Karpas-422 (cell line): Measurements from ENCODE around the gene C8G. TPM values are rescaled to one million over a fixed set of nuclear protein-coding genes. Genes with fewer than 3 reads are reported as not detected.

Experiments used
- DNase-seq: peaks from one replicate; pipeline ENCODE4 v3.0.0-alpha.2; 2015
- H2AFZ ChIP-seq: fragments of 200-600 bp; sonication (generic); 2 replicates; pipeline ENCODE4 v1.6.1; 2014; ENCODE audit warnings: antibody characterized with exemption, low read length, mixed read lengths
- H3K27ac ChIP-seq: fragments of 200-600 bp; sonication (generic); 2 replicates; pipeline ENCODE4 v1.5.1; 2014; ENCODE audit warnings: mild to moderate bottlenecking, low read length, moderate library complexity
- H3K27me3 ChIP-seq: fragments of 200-600 bp; sonication (generic); 2 replicates; pipeline ENCODE4 v1.6.1; 2014; ENCODE audit warnings: low read length, mixed read lengths
- H3K36me3 ChIP-seq: fragments of 200-600 bp; sonication (generic); 2 replicates; pipeline ENCODE4 v1.6.1; 2014; ENCODE audit warnings: low read length, mixed read lengths; ENCODE audit not compliant: insufficient read depth
- H3K4me1 ChIP-seq: fragments of 200-600 bp; sonication (generic); 2 replicates; pipeline ENCODE4 v1.6.1; 2014; ENCODE audit warnings: mild to moderate bottlenecking, low read length, mixed read lengths
- H3K4me2 ChIP-seq: fragments of 200-600 bp; sonication (generic); 2 replicates; pipeline ENCODE4 v1.6.1; 2014; ENCODE audit warnings: low read length, low read depth, mild to moderate bottlenecking; ENCODE audit not compliant: poor library complexity, severe bottlenecking
- H3K4me3 ChIP-seq: fragments of 200-600 bp; sonication (generic); 2 replicates; pipeline ENCODE4 v1.5.1; 2014; ENCODE audit warnings: mild to moderate bottlenecking, antibody characterized with exemption, low read length, mixed read lengths
- H3K79me2 ChIP-seq: fragments of 200-600 bp; sonication (generic); 2 replicates; pipeline ENCODE4 v1.6.1; 2014; ENCODE audit warnings: mild to moderate bottlenecking, low read length, mixed read lengths
- H3K9ac ChIP-seq: fragments of 200-600 bp; sonication (generic); 2 replicates; pipeline ENCODE4 v1.6.0; 2014; ENCODE audit warnings: low read length
- H3K9me2 ChIP-seq: fragments of 200-600 bp; sonication (generic), shearing (Covaris generic); replicated peaks from 2 replicates; pipeline ENCODE4 v1.6.0; 2014; ENCODE audit warnings: mild to moderate bottlenecking, low read length, moderate library complexity; ENCODE audit not compliant: insufficient read depth
- H3K9me3 ChIP-seq: fragments of 300-700, 200-600 bp; sonication (generic); 2 replicates; pipeline ENCODE4 v1.6.1; 2014; ENCODE audit warnings: low read length, mixed read lengths
- H4K20me1 ChIP-seq: fragments of 200-600 bp; sonication (generic); 2 replicates; pipeline ENCODE4 v1.6.1; 2014; ENCODE audit warnings: mild to moderate bottlenecking, antibody characterized with exemption, low read length, low read depth; ENCODE audit not compliant: insufficient read depth
- total RNA-seq: library from RNA; depleted of rRNA; stranded (reverse); fragments of >200 nt; shearing (Covaris generic); gene quantifications from 2 replicates; pipeline ENCODE4 v1.2.3, GENCODE V29; 2014; ENCODE audit warnings: low replicate concordance

C8G gene
- total RNA-seq, 1 experiment from 2014 or later: not detected

DNA sequence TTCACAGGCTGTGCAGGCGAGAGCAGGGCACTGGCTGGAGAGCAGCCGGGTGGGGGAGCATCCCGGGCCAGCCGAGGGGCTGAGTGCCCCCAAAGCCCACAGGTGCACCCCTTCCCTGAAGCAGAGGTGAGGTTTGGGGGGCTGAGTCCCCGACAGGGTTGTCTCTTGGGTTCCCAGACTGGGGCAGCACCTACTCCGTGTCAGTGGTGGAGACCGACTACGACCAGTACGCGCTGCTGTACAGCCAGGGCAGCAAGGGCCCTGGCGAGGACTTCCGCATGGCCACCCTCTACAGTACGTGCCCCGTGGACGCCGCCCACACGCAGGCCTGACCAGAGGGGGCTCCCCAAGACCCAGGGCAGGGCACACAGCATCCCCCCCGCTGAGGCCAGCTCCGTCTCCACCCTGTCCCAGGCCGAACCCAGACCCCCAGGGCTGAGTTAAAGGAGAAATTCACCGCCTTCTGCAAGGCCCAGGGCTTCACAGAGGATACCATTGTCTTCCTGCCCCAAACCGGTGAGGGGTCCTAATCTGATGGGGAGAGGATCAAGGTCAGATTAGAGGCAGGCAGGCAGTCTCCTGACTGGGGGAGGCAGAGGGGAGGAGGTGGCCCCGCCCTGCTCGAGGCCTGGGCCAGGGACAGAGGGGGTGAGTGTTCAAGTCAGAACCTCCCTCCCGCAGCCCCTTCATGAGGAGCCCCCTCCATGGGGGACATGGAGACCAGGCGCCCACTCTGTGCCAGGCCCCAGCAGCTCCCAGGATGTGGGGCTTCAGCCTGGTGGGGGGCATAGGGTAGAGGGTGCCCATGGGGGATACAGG is 34.9 kb downstream of the C8G start:
- no peak for DNase-seq
- Histone ChIP-seq H3K9me3 (no peaks in the 10 kb centered on the region), H3K27me3 (no peaks in the 10 kb centered on the region), H3K4me1 (no peaks in the 10 kb centered on the region), H3K27ac (no peak overlapping the region), H3K9ac (no peak overlapping the region), H3K79me2 (no peaks in the 10 kb centered on the region), H3K4me3 (no peak overlapping the region), H3K9me2 (no peaks in the 10 kb centered on the region), H4K20me1 (no peaks in the 10 kb centered on the region), H2AFZ (no peak overlapping the region), H3K4me2 (no peak overlapping the region), H3K36me3 (no peaks in the 10 kb centered on the region)

DNA sequence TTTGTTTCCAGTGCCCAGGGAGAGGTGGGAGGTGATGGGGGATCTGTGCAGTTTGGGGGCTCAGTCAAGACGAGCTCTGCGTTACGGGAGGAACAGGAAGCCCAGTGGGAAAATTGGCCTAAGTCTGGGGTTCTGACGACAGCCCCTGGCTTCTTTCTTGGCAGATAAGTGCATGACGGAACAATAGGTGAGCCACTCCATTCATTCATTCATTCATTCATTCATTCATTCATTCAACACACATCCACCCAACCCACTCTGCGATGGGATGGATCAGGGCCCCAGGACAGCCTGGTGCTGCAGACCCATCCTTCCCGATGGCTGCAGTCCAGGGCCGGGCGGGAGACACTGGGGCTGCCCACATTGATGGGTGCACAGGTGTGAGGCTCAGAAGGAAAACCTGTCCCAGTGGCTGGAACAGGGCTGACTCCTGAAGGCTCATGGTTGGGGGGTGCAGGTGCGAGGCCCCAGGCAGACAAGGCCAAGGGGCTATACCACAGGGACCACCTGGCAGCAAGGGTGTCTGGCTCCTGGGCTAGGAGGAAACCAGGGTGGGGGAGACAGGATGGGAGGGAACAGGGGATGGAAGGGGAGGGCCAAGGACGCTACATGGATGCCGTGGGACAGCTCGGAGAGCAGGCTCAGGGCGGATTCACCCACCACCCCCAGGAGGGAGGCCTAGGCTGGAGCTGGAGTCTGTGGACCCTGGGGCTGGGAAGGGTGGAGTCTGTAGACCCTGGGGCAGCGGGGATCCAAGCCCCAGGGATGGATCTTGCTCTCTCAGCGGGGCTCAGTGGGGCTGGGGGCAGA is 35.8 kb downstream of the C8G start:
- H3K27me3 ChIP-seq: no peaks in the 10 kb centered on the region
- no peaks in the 10 kb centered on the region for H3K36me3 ChIP-seq
- no peaks in the 10 kb centered on the region for H3K9me3 ChIP-seq
- DNase-seq: no peak
- H3K9me2 ChIP-seq: no peaks in the 10 kb centered on the region
- no peaks in the 10 kb centered on the region for H3K79me2 ChIP-seq
- no peaks in the 10 kb centered on the region for H4K20me1 ChIP-seq
- H3K4me3 ChIP-seq: no peak overlapping the region
- H3K4me1 ChIP-seq: no peaks in the 10 kb centered on the region
- no peak overlapping the region for H3K9ac ChIP-seq
- H3K4me2 ChIP-seq: no peak overlapping the region
- no peak overlapping the region for H2AFZ ChIP-seq
- no peak overlapping the region for H3K27ac ChIP-seq

DNA sequence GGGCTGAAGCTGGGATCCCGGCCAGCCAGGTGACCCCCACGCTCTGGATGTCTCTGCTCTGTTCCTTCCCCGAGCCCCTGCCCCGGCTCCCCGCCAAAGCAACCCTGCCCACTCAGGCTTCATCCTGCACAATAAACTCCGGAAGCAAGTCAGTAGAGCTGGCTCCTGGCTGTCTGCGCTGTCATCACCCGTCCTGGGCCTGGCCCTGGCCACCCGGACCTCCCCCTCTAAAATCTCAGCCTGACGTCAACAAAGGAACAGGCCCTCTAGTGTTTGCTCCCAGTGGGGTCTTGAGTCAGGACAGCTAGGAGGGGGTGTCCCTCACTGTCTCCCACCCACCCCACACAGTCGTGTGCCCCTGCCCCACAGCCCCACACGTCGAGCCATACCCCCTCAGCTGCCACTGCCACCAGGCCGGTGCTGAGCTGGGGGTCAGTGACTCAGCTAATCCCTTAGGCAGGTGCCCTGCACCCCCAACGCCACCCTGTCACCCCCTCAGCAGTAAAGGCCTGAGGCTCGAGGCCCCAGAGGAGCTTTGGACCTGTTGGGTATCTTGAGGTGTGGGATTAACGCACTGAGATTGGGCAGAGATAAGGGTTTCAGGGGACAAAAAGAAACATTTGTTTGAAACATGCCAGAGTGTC is 36.7 kb downstream of the C8G start:
- Histone ChIP-seq H3K9me3 (no peaks in the 10 kb centered on the region), H3K9ac (no peak overlapping the region), H3K27ac (no peak overlapping the region), H3K4me3 (no peak overlapping the region), H3K4me1 (no peaks in the 10 kb centered on the region), H4K20me1 (no peaks in the 10 kb centered on the region), H3K27me3 (no peaks in the 10 kb centered on the region), H3K79me2 (no peaks in the 10 kb centered on the region), H2AFZ (no peak overlapping the region), H3K4me2 (no peak overlapping the region), H3K36me3 (no peaks in the 10 kb centered on the region), H3K9me2 (no peaks in the 10 kb centered on the region)
- DNase-seq: no peak

DNA sequence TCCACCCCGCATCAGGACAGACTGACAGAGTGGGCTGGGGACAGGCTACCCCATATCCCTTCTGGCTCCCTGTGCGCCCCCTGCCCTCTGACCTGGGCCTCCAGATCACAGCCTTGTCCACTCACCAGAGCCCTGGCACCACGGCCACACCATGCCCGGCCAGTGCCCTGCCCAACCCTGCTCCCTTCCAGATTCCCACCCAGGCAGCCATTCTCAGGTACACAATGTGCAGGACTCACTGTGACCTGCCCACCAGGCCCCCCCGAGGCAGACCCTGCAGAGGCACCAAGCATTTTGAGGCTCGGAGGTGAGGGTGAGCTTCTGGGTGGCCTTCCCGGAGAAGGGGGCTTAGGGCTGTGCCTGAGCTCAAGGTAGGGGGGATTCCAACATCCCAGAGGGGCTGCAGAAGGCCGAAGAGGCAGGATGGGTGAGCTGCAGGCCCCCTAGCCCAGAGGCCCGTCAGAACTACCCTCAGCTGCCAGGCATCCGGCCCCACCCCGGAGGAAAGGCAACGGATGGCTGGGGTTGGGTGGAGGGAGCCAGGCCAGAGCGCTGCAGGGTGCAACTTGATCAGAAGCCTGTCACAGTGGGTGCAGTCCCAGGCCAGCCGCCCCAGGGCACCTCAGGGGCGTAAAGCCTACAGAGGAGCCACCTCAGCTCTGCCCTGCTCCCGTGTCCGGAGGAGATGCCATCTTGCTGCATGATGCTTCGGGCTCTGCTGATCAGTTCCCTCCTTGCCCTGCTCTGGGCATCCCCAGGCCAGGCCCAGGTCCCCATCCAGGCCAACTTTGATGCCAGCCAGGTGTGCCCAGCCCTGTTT is 37.4 kb downstream of the C8G start, which contains the start of gene LCNL1:
Gene LCNL1 (plus strand): TSS at position 762 of the 820 bp plus-strand sequence. CDS start 594 bp downstream, outside the sequence.
- Histone ChIP-seq H3K27me3 (no peaks in the 10 kb centered on the region), H4K20me1 (no peaks in the 10 kb centered on the region), H3K79me2 (no peaks in the 10 kb centered on the region)

DNA sequence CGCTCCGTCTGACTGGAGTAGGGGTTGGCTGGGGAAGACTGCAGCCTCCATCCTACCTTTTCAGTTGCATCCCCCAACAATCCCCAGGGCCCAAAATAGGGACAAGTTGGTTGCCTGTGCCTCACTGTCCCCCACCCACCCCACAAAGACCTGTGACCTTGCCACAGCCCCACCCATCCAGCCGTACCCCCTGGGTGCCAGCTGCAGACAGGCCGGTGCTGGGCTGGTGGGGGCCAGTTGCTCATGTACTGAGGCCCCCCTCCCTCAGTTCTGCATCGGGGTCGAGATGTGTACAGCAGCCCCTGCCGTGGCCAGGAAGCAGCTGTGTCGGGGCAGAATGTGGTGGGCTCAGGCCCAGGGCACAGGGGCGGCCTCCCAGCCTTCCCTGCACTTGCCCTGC is 38.1 kb downstream of the C8G start:
- Histone ChIP-seq H3K4me1 (no peaks in the 10 kb centered on the region), H2AFZ (no peak overlapping the region), H3K9me3 (no peaks in the 10 kb centered on the region), H3K36me3 (no peaks in the 10 kb centered on the region), H4K20me1 (no peaks in the 10 kb centered on the region), H3K9me2 (no peaks in the 10 kb centered on the region), H3K27me3 (no peaks in the 10 kb centered on the region), H3K4me3 (no peak overlapping the region), H3K79me2 (no peaks in the 10 kb centered on the region), H3K4me2 (no peak overlapping the region), H3K9ac (no peak overlapping the region), H3K27ac (no peak overlapping the region)
- DNase-seq: no peak

More for the DNA sequence above, 37.4 kb downstream of the C8G start, which contains the start of gene LCNL1:
- Histone ChIP-seq H3K4me3 (no peak within 1 kb of the TSS), H3K27ac (no peak within 1 kb of the TSS), H2AFZ (no peak within 1 kb of the TSS), H3K4me2 (no peak within 1 kb of the TSS), H3K9me2 (no peaks in the 10 kb centered on the region), H3K4me1 (no peaks in the 10 kb centered on the region), H3K9me3 (no peaks in the 10 kb centered on the region), H3K9ac (no peak within 1 kb of the TSS), H3K36me3 (no peaks in the 10 kb centered on the region)
- no peak for DNase-seq

DNA sequence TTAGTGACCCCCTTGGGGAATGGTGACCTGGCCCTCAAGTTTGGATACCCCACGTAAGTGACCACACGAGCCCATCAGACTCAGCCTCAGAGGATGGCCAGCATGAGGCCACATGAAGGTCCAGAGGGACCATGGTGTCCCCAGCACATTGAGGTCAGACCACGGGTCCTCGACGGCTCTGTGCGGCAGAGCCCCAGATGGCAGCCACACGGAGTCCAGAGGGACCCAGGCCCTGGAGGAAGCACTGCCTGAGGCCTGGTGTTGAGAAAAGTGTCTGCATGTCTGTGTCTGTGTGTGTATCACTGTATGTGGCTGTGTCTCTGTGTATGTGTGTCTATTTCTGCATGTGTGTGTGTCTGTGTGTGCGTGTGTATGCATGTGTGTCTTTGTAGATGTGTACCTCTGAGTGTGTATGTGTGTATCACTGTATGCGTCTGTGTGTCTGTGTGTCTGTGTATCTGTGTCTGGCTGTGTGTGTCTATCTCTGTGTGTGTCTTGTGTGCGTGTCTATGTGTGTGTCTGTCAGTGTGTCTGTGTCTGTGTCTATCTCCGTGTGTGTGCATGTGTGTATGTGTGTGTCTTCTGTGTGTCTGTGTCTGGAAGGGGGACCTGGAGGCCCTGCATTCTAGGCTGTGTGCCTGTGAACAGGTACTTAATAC is 38.7 kb downstream of the C8G start:
- no peak overlapping the region for H3K4me3 ChIP-seq
- no peak overlapping the region for H2AFZ ChIP-seq
- H3K27me3 ChIP-seq: no peaks in the 10 kb centered on the region
- H4K20me1 ChIP-seq: no peaks in the 10 kb centered on the region
- H3K9ac ChIP-seq: no peak overlapping the region
- no peaks in the 10 kb centered on the region for H3K79me2 ChIP-seq
- no peaks in the 10 kb centered on the region for H3K9me3 ChIP-seq
- no peak for DNase-seq
- H3K9me2 ChIP-seq: no peaks in the 10 kb centered on the region
- H3K4me2 ChIP-seq: no peak overlapping the region
- H3K27ac ChIP-seq: no peak overlapping the region
- no peaks in the 10 kb centered on the region for H3K4me1 ChIP-seq
- no peaks in the 10 kb centered on the region for H3K36me3 ChIP-seq

DNA sequence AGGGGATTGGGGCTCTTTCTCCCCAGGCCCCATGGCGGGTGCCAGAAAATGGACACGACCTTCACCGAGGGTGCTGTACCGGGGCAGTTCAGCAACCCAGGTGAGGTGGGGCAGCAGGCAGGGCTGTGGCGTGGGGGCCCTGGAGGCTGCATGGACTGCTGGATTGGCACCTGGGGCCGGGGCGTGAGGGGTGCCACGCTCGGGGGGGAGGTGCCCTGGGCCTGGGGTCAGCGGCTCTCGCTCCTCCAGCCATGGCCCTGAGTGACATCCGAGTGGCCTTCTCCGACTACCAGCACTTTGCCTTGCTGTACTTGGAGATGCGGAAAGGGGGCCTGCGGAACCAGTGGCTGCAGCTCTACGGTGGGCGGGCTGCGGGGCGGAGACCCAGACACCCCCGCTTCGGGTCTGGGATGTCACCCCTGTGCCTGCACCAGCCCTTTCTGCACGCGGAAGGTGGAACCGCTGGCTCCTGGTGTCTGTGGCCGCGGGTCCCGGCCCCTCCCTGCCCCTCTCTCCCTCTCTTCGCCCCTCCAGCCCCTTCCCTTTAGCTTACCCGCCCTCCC is 39.5 kb downstream of the C8G start:
- H2AFZ ChIP-seq: no peak overlapping the region
- H3K27ac ChIP-seq: no peak overlapping the region
- H3K4me2 ChIP-seq: no peak overlapping the region
- DNase-seq: no peak
- no peak overlapping the region for H3K9ac ChIP-seq
- H3K27me3 ChIP-seq: no peaks in the 10 kb centered on the region
- no peaks in the 10 kb centered on the region for H3K9me2 ChIP-seq
- H3K79me2 ChIP-seq: no peaks in the 10 kb centered on the region
- H3K9me3 ChIP-seq: no peaks in the 10 kb centered on the region
- H4K20me1 ChIP-seq: no peaks in the 10 kb centered on the region
- no peaks in the 10 kb centered on the region for H3K4me1 ChIP-seq
- no peaks in the 10 kb centered on the region for H3K36me3 ChIP-seq
- no peak overlapping the region for H3K4me3 ChIP-seq
